ENCODE measurements around the gene DEDD2.

The DEDD2 gene

DNA sequence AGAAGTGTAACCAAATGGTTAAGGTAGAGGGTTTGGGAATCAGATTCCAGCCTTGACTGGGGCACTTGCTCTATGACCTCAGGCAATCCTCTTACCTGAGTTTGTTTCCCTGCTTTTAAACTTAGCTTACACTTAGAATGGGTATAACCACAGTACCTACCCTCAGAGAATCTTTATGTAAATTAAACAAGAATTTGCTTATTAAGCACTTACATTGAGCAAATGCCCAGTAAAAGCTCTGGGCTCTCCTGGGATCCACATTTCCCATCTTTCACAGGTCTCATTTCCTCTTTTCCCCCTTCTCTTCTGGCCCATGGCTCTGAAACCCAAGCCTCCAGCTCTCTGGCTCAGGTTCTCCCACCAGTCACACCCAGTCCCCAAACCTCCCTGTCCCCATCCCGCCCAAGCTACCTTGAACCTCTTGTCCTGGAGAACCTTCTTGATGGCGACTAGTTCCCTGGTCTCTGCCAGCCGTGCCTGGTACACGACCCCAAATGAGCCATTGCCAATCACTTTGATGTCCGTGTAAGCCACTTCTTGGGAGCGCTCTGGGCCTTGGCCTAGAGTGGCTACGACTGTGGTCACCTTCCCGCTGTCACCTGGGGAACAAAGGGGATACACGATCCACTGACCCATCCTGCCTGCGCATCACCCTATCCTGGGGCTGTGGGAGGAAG, 22.2 kb upstream of the DEDD2 start:
- TF ChIP-seq, protein P1, sequence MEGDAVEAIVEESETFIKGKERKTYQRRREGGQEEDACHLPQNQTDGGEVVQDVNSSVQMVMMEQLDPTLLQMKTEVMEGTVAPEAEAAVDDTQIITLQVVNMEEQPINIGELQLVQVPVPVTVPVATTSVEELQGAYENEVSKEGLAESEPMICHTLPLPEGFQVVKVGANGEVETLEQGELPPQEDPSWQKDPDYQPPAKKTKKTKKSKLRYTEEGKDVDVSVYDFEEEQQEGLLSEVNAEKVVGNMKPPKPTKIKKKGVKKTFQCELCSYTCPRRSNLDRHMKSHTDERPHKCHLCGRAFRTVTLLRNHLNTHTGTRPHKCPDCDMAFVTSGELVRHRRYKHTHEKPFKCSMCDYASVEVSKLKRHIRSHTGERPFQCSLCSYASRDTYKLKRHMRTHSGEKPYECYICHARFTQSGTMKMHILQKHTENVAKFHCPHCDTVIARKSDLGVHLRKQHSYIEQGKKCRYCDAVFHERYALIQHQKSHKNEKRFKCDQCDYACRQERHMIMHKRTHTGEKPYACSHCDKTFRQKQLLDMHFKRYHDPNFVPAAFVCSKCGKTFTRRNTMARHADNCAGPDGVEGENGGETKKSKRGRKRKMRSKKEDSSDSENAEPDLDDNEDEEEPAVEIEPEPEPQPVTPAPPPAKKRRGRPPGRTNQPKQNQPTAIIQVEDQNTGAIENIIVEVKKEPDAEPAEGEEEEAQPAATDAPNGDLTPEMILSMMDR (IDR thresholded peaks at IDR 0.05; ENCODE audit: low read depth, low read length), result no peak
- no peak for DNase-seq (ENCODE audit: low read depth, low spot score)
- in situ Hi-C loops (cut with HindIII; ENCODE audit: low sequenced_read_pairs), result no loop called here
- no peak overlapping the region for H3K4me3 ChIP-seq (ENCODE audit: low read depth, low read length)

- TF ChIP-seq, protein P1 (IDR thresholded peaks at IDR 0.05; ENCODE audit: low read depth, low read length), result no peak
- in situ Hi-C loops (cut with HindIII; ENCODE audit: low sequenced_read_pairs), result no loop called here
- no peak overlapping the region for H3K4me3 ChIP-seq (ENCODE audit: low read depth, low read length)
Measured at GRCh38 chr19:42235181-42235580, 17.7 kb upstream of the DEDD2 start.

DNA sequence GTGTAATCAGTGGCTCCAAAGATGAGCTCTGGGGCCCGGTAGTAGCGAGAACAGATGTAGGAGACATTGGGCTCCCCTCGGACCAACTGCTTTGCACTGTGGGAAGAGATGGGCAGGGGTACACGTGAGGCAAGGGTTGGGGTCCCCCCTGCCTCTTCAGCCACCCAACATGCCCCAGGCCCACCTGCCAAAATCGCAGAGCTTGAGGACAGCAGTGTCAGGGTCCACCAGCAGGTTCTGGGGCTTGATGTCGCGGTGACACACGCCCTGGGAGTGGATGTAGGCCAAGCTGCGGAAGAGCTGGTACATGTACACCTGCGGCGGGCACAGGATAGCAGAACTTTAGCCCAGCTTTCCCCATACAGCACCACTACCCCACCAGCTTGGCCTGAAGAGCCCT, 16.9 kb upstream of the DEDD2 start:
- TF ChIP-seq, protein P1 (IDR thresholded peaks at IDR 0.05; ENCODE audit: low read depth, low read length), result no peak
- no peak for DNase-seq (ENCODE audit: low read depth, low spot score)
- no peak overlapping the region for H3K4me3 ChIP-seq (ENCODE audit: low read depth, low read length)
- in situ Hi-C loops (cut with HindIII; ENCODE audit: low sequenced_read_pairs), result no loop called here

More at GRCh38 chr19:42235181-42235580, 17.7 kb upstream of the DEDD2 start:
- DNase-seq (ENCODE audit: low read depth, low spot score), result no peak

- H3K4me3 ChIP-seq (ENCODE audit: low read depth, low read length), result no peak overlapping the region
- DNase-seq (ENCODE audit: low read depth, low spot score), result no peak
- TF ChIP-seq, protein P1 (IDR thresholded peaks at IDR 0.05; ENCODE audit: low read depth, low read length), result no peak
- in situ Hi-C loops (cut with HindIII; ENCODE audit: low sequenced_read_pairs), result no loop called here
Measured at GRCh38 chr19:42233678-42234292, 16.3 kb upstream of the DEDD2 start.

- no peak overlapping the region for H3K4me3 ChIP-seq (ENCODE audit: low read depth, low read length)
- TF ChIP-seq, protein P1 (IDR thresholded peaks at IDR 0.05; ENCODE audit: low read depth, low read length), result no peak
- in situ Hi-C loops (cut with HindIII; ENCODE audit: low sequenced_read_pairs), result no loop called here
- no peak for DNase-seq (ENCODE audit: low read depth, low spot score)
Measured at GRCh38 chr19:42233106-42233505, 15.6 kb upstream of the DEDD2 start.

DNA sequence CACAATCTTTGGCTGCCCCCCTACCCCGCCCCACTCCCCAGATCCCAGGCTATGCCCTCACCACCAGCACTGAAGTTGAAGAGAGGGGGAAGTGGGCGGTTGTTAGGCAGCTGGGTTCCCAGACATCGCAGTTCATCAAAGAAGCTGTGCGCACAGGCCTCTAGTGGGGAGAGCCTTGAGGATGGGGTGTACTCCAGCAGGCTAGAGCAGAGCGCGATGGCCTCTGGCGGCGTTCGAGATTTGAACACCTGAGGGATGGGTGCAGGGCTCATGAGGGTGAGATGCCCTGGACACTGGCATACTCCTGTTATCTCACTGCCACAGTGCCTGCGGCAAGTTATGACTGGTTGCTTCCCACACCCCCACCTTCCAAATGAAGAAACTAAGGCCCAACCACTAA, 15.0 kb upstream of the DEDD2 start:
- TF ChIP-seq, protein P1 (IDR thresholded peaks at IDR 0.05; ENCODE audit: low read depth, low read length), result no peak
- DNase-seq (ENCODE audit: low read depth, low spot score), result no peak

More for the DNA sequence above, 15.0 kb upstream of the DEDD2 start:
- no peak overlapping the region for H3K4me3 ChIP-seq (ENCODE audit: low read depth, low read length)
- in situ Hi-C loops (cut with HindIII; ENCODE audit: low sequenced_read_pairs), result no loop called here
